DND-41 (cell line): ENCODE measurements around the gene TBC1D21.

Experiments used
- EZH2 ChIP-seq: IDR thresholded peaks from 3 replicates; pipeline ENCODE4 v1.6.1; 2012; ENCODE audit warnings: borderline replicate concordance, low read depth, mild to moderate bottlenecking, moderate library complexity, low read length, inconsistent platforms; ENCODE audit not compliant: severe bottlenecking
- TF ChIP-seq, protein P1 (sequence below): IDR thresholded peaks from 2 replicates; pipeline ENCODE4 v1.5.1; 2012; ENCODE audit warnings: borderline replicate concordance, low read length, moderate library complexity, mild to moderate bottlenecking; ENCODE audit not compliant: poor library complexity, severe bottlenecking; ENCODE audit errors: extremely low read depth

DNA sequence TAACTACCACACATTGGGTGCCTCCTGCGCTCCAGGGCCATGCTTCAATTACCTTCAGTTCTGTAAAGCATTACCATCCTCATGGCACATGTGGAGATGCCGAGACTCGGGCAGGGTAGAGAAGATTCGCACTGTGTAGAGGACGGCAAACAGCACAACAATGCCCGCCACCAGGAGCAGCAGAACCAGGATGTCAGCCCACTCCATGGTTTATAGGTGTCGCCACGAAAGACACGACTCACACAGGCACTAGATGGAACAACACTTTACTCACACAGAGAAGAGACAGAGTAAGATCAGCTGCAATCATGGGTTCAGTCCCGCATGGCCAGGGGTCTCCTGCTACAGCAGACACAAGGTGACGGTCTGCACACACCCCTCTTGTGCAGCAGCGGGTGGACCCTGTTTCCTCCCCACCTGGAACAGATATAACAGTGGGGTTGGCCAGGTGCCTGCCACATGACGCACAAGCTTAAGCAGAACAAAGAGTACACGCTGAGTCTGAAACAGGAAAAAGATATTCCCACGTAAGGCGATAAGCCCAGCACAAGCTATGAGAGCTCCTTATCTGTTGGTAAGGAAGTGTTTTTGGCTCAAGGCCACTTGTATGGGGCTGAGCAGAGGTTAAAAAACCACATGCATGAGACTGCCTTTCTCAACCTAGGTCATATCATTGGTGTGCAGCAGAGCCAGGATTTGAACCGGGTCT is 2.5 kb upstream of the TBC1D21 start:
- no peak for TF ChIP-seq EZH2
- TF ChIP-seq, protein P1, sequence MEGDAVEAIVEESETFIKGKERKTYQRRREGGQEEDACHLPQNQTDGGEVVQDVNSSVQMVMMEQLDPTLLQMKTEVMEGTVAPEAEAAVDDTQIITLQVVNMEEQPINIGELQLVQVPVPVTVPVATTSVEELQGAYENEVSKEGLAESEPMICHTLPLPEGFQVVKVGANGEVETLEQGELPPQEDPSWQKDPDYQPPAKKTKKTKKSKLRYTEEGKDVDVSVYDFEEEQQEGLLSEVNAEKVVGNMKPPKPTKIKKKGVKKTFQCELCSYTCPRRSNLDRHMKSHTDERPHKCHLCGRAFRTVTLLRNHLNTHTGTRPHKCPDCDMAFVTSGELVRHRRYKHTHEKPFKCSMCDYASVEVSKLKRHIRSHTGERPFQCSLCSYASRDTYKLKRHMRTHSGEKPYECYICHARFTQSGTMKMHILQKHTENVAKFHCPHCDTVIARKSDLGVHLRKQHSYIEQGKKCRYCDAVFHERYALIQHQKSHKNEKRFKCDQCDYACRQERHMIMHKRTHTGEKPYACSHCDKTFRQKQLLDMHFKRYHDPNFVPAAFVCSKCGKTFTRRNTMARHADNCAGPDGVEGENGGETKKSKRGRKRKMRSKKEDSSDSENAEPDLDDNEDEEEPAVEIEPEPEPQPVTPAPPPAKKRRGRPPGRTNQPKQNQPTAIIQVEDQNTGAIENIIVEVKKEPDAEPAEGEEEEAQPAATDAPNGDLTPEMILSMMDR = no peak
